Erythroblast (primary cell): ENCODE measurements around the gene CACNB3.

Source experiments
- GATA1 ChIP-seq: IDR thresholded peaks from 2 replicates; pipeline ENCODE4 v1.6.1; 2011; ENCODE audit warnings: low read depth, mild to moderate bottlenecking, control low read depth, low read length, moderate library complexity
- POLR2A ChIP-seq: IDR thresholded peaks from 2 replicates; pipeline ENCODE4 v1.6.1; 2011; ENCODE audit warnings: mild to moderate bottlenecking, low read length

DNA sequence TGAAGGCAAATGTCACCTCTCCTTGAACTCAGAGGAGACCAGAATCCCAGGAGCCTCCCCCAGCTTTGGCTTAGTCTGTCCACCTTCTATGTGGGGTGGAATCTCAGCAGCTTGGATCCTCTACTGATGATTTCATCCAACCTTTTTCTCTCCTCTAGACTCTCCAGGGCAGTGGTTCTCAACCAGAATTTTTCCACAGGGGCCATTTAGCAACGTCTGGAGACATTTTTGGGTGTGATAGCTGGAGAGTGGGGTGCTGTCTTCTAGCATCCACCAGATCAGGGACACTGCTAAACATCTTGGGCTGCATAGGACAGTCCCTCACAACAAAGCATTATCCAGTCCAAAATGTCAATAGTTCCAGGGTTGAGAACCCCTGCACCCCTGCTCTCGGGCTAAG, 38.1 kb downstream of the CACNB3 start:
- TF ChIP-seq POLR2A (no peak), GATA1 (no peak)
